T follicular helper cell (primary cell): ENCODE measurements around the gene TUBB4A.

Experiments
- DNase-seq: peaks from one replicate; pipeline ENCODE4 v3.0.0-alpha.2; 2020; ENCODE audit warnings: low read depth

TUBB4A gene

GRCh38 chr19:6495947-6496346, 6.2 kb downstream of the TUBB4A start:
- no peak for DNase-seq

GRCh38 chr19:6494438-6495036, 7.6 kb downstream of the TUBB4A start:
- no peak for DNase-seq

- DNase-seq: no peak
These were observed 10.1 kb downstream of the TUBB4A start for GRCh38 chr19:6491802-6492592.

- DNase-seq: no peak
These were observed 12.0 kb downstream of the TUBB4A start for GRCh38 chr19:6490134-6490533.

GRCh38 chr19:6489278-6490061, 12.6 kb downstream of the TUBB4A start:
- no peak for DNase-seq

- no peak for DNase-seq
These were observed 17.3 kb downstream of the TUBB4A start for GRCh38 chr19:6484831-6485230.

- no peak for DNase-seq
These were observed 17.9 kb downstream of the TUBB4A start for GRCh38 chr19:6484230-6484629.

GRCh38 chr19:6483235-6483634, 18.9 kb downstream of the TUBB4A start:
- DNase-seq: no peak

GRCh38 chr19:6482343-6482686, 19.8 kb downstream of the TUBB4A start:
- no peak for DNase-seq

- DNase-seq: peak; percentile 37
These were observed 20.4 kb downstream of the TUBB4A start, which contains the start of gene DENND1C for GRCh38 chr19:6481541-6482342. TSS of gene DENND1C (minus strand) at chr19:6481787. CDS start at chr19:6481695, 92 bp downstream.

GRCh38 chr19:6480848-6481415, 21.2 kb downstream of the TUBB4A start:
- no peak for DNase-seq

- DNase-seq: no peak
These were observed 22.2 kb downstream of the TUBB4A start for GRCh38 chr19:6479836-6480398.

GRCh38 chr19:6478815-6479214, 23.3 kb downstream of the TUBB4A start:
- no peak for DNase-seq

GRCh38 chr19:6476896-6477431, 25.1 kb downstream of the TUBB4A start:
- no peak for DNase-seq

- peak; percentile 66 for DNase-seq
These were observed 25.8 kb downstream of the TUBB4A start for GRCh38 chr19:6476155-6476895.

GRCh38 chr19:6475321-6476108, 26.6 kb downstream of the TUBB4A start:
- no peak for DNase-seq

GRCh38 chr19:6473647-6474046, 28.5 kb downstream of the TUBB4A start:
- no peak for DNase-seq

GRCh38 chr19:6472713-6473112, 29.4 kb downstream of the TUBB4A start:
- no peak for DNase-seq

GRCh38 chr19:6471076-6471475, 31.0 kb downstream of the TUBB4A start:
- DNase-seq: no peak
